Esophagus muscularis mucosa (tissue), 4 donors: ENCODE measurements around the gene IFT81. TPM values are rescaled to one million over a fixed set of nuclear protein-coding genes. Genes with fewer than 3 reads are reported as not detected.

Source experiments
- DNase-seq: peaks from one replicate; pipeline ENCODE4 v3.0.0-alpha.2; 2017; ENCODE audit errors: extremely low spot score
- H3K27ac ChIP-seq, 4 donors: fragments of 200-600 bp; sonication (generic); replicated peaks in 1 of 4; 1 replicate in 3 of 4; 2 replicates in 1 of 4; pipeline ENCODE4 v1.5.1; 2016 to 2019; ENCODE audit warnings: mild to moderate bottlenecking in 1 of 4
- H3K27me3 ChIP-seq, 4 donors: fragments of 200-600 bp; sonication (generic); one replicate each; pipeline versions ENCODE4 v1.5.1 to v1.6.0; 2016 to 2019
- H3K36me3 ChIP-seq, 4 donors: fragments of 200-600 bp; sonication (generic); one replicate each; pipeline ENCODE4 v1.5.1; 2016 to 2019
- H3K4me1 ChIP-seq, 4 donors: fragments of 200-600 bp; sonication (generic); one replicate each; pipeline ENCODE4 v1.5.1; 2016 to 2019
- H3K4me3 ChIP-seq, 4 donors: fragments of 200-600 bp; sonication (generic); 1 replicate in 2 of 4; 2 replicates in 2 of 4; pipeline ENCODE4 v1.5.1; 2016 to 2019; ENCODE audit warnings: mild to moderate bottlenecking in 4 of 4, moderate library complexity in 1 of 4
- H3K9me3 ChIP-seq, 4 donors: fragments of 200-600 bp; sonication (generic); 1 replicate in 3 of 4; 2 replicates in 1 of 4; pipeline ENCODE4 v1.5.1; 2016 to 2019
- EP300 ChIP-seq: sonication (generic); formaldehyde crosslinking; IDR thresholded peaks from one replicate; pipeline ENCODE4 v1.6.1; 2017; ENCODE audit warnings: antibody characterized with exemption
- POLR2A ChIP-seq: fragments of 450-650 bp; IDR thresholded peaks from one replicate; pipeline ENCODE4 v1.6.1; 2017; ENCODE audit warnings: antibody characterized with exemption, moderate library complexity, mild to moderate bottlenecking, low read depth
- POLR2AphosphoS5 ChIP-seq, 2 donors: sonication (generic); formaldehyde crosslinking; IDR thresholded peaks; one replicate each; pipeline ENCODE4 v1.6.1; 2017; ENCODE audit warnings: antibody characterized with exemption in 2 of 2
- WGBS: methylation state at CpG from one replicate; pipeline ENCODE4 v1.1.5; 2018; 5-methylcytosine and 5-hydroxymethylcytosine counted together
- intact Hi-C: fragments of 100-400 bp; cut with DNase I; formaldehyde crosslinking; loops from one replicate; pipeline ENCODE4 v1.15.1; 2023
- total RNA-seq, 4 donors: library from RNA; depleted of rRNA; stranded (reverse); fragments of >200 nt; gene quantifications; one replicate each; pipeline versions ENCODE4 v1.1.0 to v1.2.1, GENCODE V29; 2016
- TF ChIP-seq, protein P1 (sequence below), 3 experiments: fragments of 200-600 bp in 2 of 3; fragments of 450-650 bp in 1 of 3; sonication (generic) in 2 of 3; IDR thresholded peaks; one replicate each; pipeline ENCODE4 v1.5.1; 2017 to 2019; ENCODE audit warnings: antibody characterized with exemption in 3 of 3, mild to moderate bottlenecking in 2 of 3, moderate library complexity in 1 of 3

Gene IFT81
- total RNA-seq, 4 donors from 2014 or later, result 15.1 to 27.4 (median 15.9) TPM

- no peak overlapping the region for H3K4me3 ChIP-seq
- TF ChIP-seq POLR2A (no peak), POLR2AphosphoS5 (IDR thresholded peaks at IDR 0.05) (no peak), EP300 (no peak)
- TF ChIP-seq, protein P1, sequence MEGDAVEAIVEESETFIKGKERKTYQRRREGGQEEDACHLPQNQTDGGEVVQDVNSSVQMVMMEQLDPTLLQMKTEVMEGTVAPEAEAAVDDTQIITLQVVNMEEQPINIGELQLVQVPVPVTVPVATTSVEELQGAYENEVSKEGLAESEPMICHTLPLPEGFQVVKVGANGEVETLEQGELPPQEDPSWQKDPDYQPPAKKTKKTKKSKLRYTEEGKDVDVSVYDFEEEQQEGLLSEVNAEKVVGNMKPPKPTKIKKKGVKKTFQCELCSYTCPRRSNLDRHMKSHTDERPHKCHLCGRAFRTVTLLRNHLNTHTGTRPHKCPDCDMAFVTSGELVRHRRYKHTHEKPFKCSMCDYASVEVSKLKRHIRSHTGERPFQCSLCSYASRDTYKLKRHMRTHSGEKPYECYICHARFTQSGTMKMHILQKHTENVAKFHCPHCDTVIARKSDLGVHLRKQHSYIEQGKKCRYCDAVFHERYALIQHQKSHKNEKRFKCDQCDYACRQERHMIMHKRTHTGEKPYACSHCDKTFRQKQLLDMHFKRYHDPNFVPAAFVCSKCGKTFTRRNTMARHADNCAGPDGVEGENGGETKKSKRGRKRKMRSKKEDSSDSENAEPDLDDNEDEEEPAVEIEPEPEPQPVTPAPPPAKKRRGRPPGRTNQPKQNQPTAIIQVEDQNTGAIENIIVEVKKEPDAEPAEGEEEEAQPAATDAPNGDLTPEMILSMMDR (IDR thresholded peaks at IDR 0.05), result no peak
- H3K9me3 ChIP-seq, result no peaks in the 10 kb centered on the region
- no peaks in the 10 kb centered on the region for H3K36me3 ChIP-seq
- peak overlapping the region; percentile 68 to 74 (median 70) for H3K27ac ChIP-seq
- H3K4me1 ChIP-seq, result peaks cover 20 to 44% (median 40%) of the 10 kb centered on the region in 4 donors
- intact Hi-C loops, result no loop called here
- H3K27me3 ChIP-seq, result no peaks in the 10 kb centered on the region
- no peak for DNase-seq
- WGBS, result 21% methylated on average over 7 of the region's 7 CpGs
Observed at GRCh38 chr12:110117956-110118685, 6.0 kb upstream of the IFT81 start.

DNA sequence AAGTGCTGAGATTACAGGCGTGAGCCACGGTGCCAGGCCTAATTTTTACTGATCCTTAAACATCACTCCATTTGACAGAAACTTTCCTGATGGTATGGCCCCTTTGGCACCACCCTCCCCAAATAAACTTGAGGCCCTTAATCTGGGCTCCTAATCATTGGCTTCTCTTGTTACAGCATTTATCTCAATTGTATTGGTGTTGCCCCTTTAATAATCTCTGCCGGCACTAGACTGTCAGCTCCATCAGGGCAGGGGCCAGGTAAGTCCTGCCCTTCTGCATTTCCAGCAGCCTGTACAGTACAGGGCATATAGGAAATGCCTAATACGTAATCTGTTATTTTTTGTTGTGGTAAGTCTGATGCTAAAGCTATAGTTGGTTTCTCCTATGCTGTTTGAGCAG, 1.2 kb upstream of the IFT81 start:
- Histone ChIP-seq H3K4me1 (peaks cover 14 to 50% (median 47%) of the 10 kb centered on the region in 4 donors), H3K27me3 (no peaks in the 10 kb centered on the region), H3K36me3 (no peaks in the 10 kb centered on the region), H3K9me3 (no peaks in the 10 kb centered on the region), H3K4me3 (no peak overlapping the region), H3K27ac (peak overlapping the region in 1 of 4 donors; percentile 29)
- TF ChIP-seq EP300 (no peak), POLR2A (no peak), POLR2AphosphoS5 (IDR thresholded peaks at IDR 0.05) (no peak)
- TF ChIP-seq, protein P1 (IDR thresholded peaks at IDR 0.05), result no peak
- intact Hi-C loops, result no loop called here
- DNase-seq, result no peak
- 87% methylated on average over 4 of the region's 4 CpGs for WGBS

DNA sequence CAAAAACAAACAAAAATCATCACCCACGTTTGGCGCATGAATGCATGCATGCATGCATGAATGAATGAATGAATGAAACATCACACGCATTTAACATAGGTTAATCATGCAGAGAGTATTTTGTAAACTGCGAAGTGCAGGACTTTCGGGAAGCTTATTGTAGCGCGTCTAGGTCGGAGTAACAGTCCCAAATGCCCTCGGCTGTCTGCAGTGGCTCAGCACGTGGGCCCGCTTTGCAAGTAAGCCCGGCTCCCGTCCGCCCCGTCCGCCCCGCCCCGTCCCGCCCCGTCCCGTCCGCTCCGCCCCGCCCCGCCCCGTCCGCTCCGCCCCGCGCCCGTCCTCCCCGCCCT, 263 bp upstream of the IFT81 start:
- no peak for DNase-seq
- H3K4me3 ChIP-seq, result peak overlapping the region; percentile 79 to 96 (median 95)
- intact Hi-C loops, result no loop called here

GRCh38 chr12:110126557-110126956, 2.4 kb downstream of the IFT81 start:
- no peaks in the 10 kb centered on the region for H3K27me3 ChIP-seq
- DNase-seq, result no peak
- H3K4me3 ChIP-seq, result no peak overlapping the region
- H3K4me1 ChIP-seq, result peaks cover 8 to 39% (median 32%) of the 10 kb centered on the region in 4 donors
- TF ChIP-seq POLR2AphosphoS5 (IDR thresholded peaks at IDR 0.05) (no peak), EP300 (no peak), POLR2A (no peak)
- TF ChIP-seq, protein P1 (IDR thresholded peaks at IDR 0.05), result no peak
- H3K27ac ChIP-seq, result peak overlapping the region in 1 of 4 donors; percentile 97
- 85% methylated on average over 3 of the region's 3 CpGs for WGBS
- intact Hi-C loops, result no loop called here
- peaks cover 0 to 24% (median 4%) of the 10 kb centered on the region in 4 donors for H3K36me3 ChIP-seq
- H3K9me3 ChIP-seq, result no peaks in the 10 kb centered on the region

More for the DNA sequence above, 263 bp upstream of the IFT81 start:
- Histone ChIP-seq H3K36me3 (peaks cover 0 to 7% (median 0%) of the 10 kb centered on the region in 4 donors), H3K9me3 (no peaks in the 10 kb centered on the region), H3K4me1 (peaks cover 8 to 40% (median 38%) of the 10 kb centered on the region in 4 donors), H3K27ac (peak overlapping the region in 2 of 4 donors; percentile 95 to 97), H3K27me3 (no peaks in the 10 kb centered on the region)
- 0% methylated on average over 1 of the region's 32 CpGs for WGBS
- TF ChIP-seq EP300, result no peak
- TF ChIP-seq, protein P1 (IDR thresholded peaks at IDR 0.05), result no peak
- TF ChIP-seq POLR2AphosphoS5 (IDR thresholded peaks at IDR 0.05), result no peak
- no peak for TF ChIP-seq POLR2A
